Raji (cell line): Measurements from ENCODE around the gene BRAP.

ENCODE experiments used
- POLR2A ChIP-seq: IDR thresholded peaks from 2 replicates; pipeline ENCODE4 v1.6.1; 2011; ENCODE audit warnings: low read depth, low read length, control low read depth; ENCODE audit not compliant: insufficient read depth

BRAP gene, protein sequence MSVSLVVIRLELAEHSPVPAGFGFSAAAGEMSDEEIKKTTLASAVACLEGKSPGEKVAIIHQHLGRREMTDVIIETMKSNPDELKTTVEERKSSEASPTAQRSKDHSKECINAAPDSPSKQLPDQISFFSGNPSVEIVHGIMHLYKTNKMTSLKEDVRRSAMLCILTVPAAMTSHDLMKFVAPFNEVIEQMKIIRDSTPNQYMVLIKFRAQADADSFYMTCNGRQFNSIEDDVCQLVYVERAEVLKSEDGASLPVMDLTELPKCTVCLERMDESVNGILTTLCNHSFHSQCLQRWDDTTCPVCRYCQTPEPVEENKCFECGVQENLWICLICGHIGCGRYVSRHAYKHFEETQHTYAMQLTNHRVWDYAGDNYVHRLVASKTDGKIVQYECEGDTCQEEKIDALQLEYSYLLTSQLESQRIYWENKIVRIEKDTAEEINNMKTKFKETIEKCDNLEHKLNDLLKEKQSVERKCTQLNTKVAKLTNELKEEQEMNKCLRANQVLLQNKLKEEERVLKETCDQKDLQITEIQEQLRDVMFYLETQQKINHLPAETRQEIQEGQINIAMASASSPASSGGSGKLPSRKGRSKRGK

DNA sequence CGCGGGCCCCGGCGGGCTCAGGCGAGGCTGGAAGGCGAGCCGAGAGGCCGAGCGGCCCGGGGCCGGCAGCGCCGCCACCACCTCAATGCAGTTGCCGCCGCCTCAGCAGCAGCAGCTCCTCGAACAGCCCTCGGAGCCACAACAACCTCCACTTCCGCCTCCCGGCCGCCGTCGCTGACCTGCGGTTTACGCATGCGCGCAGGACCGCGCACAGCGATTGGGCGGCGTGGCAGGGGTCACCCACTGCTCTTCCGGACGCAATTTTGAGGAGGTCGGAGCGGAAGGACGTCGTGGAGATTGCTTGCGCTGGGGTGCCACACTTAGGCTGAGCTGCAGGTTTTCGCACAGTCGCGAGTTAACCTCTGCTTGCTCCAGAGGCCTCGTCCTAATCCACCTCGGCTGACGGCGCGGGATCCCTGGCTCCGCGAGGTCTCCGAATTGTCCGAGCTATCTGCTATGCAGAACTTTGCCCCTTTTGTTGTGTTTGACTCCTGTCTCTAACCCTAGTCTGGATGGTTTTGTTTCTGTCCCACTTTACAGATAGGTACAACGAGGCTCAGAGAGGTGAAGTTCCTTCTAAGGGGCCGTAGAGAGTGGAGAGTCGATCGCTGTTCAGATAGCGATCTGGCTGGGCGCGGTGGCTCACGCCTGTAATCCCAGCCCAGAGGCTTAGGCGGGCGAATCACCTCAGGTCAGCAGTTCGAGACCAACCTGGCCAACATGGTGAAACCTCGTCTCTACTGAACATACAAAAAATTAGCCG, at the start of gene BRAP, which contains the start of gene ACAD10:
TSS of gene BRAP (minus strand) at position 146 of the 763 bp plus-strand sequence. CDS start 164 bp downstream, outside the sequence.
TSS of gene ACAD10 (plus strand) at position 243 of the 763 bp plus-strand sequence. CDS start 6,657 bp downstream, outside the sequence.
- peak; percentile 99 for TF ChIP-seq POLR2A

- no peak for TF ChIP-seq POLR2A
Measured at GRCh38 chr12:111733340-111733915, 47.7 kb upstream of the BRAP start.

DNA sequence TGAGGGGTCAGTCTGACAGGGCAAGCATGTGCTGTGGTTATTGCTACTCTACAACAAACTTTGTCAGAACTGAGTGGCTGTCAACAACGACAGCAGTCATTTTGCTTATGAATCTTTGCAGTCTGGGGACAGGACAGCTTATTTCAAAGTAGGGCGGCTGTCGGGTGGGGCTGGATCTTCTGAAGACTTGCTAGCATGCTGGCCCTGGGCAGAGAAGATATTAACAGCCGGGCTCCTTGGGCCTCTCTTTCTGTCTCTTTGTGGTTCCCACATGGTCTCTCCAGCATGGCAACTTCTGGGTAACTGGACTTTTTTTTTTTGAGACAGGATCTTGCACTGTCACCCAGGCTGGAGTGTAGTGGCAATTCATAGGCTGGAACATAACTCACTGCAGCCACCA, 47.0 kb upstream of the BRAP start:
- TF ChIP-seq POLR2A = no peak

GRCh38 chr12:111730420-111730819, 44.7 kb upstream of the BRAP start:
- TF ChIP-seq POLR2A = no peak

- TF ChIP-seq POLR2A = no peak
Measured at GRCh38 chr12:111728795-111729194, 43.0 kb upstream of the BRAP start.

DNA sequence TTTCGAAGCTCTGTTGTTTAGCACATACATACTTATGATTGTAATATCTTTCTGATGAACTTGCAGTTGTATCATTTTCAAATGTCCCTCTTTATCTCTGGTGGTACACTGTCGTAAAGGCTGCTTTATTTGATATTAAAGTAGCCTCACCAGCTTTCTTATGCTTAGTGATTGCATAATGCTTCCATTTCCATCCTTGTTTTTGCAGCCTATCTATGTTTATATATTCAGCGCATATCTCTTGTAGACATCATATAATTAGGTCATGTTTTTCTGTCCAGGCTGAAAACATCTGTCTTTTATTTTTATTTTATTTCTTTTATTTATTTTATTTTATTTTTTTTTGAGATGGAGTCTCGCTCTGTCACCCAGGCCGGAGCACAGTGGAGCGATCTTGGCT, 34.7 kb upstream of the BRAP start:
- TF ChIP-seq POLR2A = no peak

DNA sequence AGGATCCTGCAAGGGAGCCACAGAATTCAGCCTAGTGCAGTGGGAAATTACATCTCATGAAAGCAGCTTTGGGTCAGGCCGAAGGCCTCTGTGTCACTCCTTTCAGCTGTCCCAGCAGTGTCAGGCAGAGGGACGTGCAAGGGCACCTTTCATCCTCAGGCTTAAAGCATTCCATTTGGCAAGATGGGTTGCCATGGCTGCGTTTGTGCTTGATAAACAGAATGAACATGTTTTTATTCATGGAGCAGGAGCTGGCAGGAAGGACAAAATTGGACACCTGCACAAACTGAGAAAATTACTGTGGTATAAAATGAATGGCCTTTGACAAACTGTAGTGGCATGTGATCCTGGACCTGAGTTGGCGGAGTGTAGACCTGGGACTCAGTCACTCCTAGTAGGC, 29.5 kb upstream of the BRAP start:
- no peak for TF ChIP-seq POLR2A

DNA sequence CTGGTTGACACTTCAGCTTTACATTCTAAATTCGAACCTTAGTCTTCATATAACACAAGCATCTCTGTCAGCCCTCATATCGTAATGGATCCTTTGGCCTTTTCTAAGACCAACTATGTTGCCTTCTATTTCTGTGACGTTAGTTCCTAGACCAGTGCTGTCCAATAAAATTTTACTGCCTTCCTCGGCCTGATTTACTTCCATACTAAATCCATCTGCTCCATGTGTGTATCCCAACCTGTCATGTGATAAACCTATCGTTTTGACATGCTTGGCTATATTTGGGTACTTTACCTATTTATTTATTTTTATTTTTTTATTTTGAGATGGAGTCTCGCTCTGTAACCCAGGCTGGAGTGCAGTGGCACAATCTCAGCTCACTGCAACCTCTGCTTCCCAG, 20.4 kb upstream of the BRAP start:
- TF ChIP-seq POLR2A = no peak

- TF ChIP-seq POLR2A = no peak
Measured at GRCh38 chr12:111705672-111706071, 19.9 kb upstream of the BRAP start.

DNA sequence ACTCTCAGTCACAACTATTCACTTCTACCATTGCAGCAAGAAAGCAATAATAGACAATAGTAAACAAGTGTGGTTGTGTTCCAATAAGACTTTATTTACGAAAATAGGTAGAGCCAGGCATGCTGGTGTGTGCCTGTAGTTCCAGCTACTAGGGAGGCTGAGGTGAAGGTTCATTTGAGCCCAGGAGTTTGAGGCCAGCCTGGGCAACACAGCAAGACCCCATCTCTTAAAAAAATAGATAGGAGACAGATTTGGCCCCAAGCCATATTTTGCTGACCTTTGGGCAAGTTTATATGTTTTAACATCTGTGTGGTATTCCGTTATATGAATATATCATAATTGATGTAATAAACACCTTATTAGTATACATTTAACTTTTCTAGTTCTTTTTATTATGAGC, 14.2 kb upstream of the BRAP start:
- TF ChIP-seq POLR2A = no peak

DNA sequence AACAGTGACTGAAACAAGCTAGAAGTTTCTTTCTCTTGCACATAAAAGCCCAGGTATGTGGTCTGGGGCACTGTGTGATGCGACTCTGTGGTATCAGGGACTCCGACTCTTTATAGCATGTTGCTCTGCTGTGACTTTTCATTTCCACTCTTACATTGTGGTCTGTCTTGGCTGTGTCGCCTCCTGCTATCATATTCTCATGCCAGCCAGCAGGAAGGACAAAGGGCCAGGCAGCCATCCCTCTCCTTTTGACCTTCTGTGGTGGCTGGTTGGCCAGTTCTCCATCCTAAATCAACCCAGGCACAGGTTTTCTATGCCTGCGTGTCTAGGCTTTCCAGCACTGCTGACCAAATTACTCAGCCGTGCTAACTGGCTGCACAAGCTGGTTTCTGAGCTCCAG, 8.1 kb upstream of the BRAP start:
- TF ChIP-seq POLR2A = no peak

GRCh38 chr12:111692575-111693210, 6.9 kb upstream of the BRAP start:
- no peak for TF ChIP-seq POLR2A

GRCh38 chr12:111691262-111691661, 5.5 kb upstream of the BRAP start:
- TF ChIP-seq POLR2A = no peak

DNA sequence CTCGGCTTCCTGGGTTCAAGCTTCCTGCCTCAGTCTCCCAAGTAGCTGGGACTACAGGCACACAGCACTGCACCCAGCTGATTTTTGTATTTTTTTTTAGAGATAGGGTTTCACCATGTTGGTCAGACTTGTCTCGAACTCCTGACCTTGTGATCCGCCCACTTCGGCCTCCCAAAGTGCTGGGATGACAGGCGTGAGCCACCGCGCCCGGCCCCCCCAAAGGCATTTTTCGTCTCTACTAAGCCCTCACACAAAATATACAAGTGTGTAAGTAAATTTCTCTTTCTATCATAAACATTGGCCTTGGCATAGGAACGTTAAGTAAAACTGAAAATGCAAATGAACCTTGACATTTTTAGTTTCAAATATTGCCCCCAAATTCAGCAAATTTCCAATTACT, 2.2 kb upstream of the BRAP start:
- TF ChIP-seq POLR2A = no peak

- no peak; the same call in 1 of the 2 replicates for TF ChIP-seq POLR2A
Measured at GRCh38 chr12:111687255-111687654, 1.5 kb upstream of the BRAP start.
